K562 (cell line): ENCODE data around the gene GALNT18. TPM values are rescaled to one million over a fixed set of nuclear protein-coding genes. Genes with fewer than 3 reads are reported as not detected.

Experiments
- ATAC-seq: fragments of 200-7000 bp; cut with Tn5 transposase; 3 replicates; pipeline ENCODE4 v1.9.1; 2020; ENCODE audit warnings: moderate library complexity
- BruUV-seq: library from RNA; stranded (reverse); fragments of 400-500 nt; replicated peaks from 2 replicates; lab custom pipeline; 2021; lab: Mats Ljungman, UMichigan
- CTCF ChIA-PET: fragments of 300-600 bp; formaldehyde crosslinking; extraction: SDS; loops from one replicate; lab custom pipeline; 2021; ENCODE audit warnings: low intra/inter-chr PET ratio; lab: Yijun Ruan, JAX
- POLR2A ChIA-PET: fragments of 300-600, 350-650 bp; sonication (Branson Sonifier 250); formaldehyde crosslinking; extraction: SDS; loops from one replicate; lab custom pipeline; 2021; ENCODE audit warnings: antibody characterized with exemption, inconsistent platforms; lab: Yijun Ruan, JAX
- DNase-seq, 4 experiments: peaks; one replicate each; pipeline versions ENCODE4 v3.0.0 to v3.0.0-alpha.2; 2011 to 2018; ENCODE audit warnings: low spot score in 3 of 4, mixed read lengths in 3 of 4; ENCODE audit errors: extremely low read depth in 1 of 4
- FAIRE-seq: peaks from 2 replicates; lab custom pipeline; 2011; peaks lifted over from hg19 to GRCh38; lab: Jason Lieb, UNC
- H2AFZ ChIP-seq: 2 replicates; pipeline ENCODE4 v1.6.0; 2011; ENCODE audit warnings: low read depth, low read length, control low read depth, inconsistent platforms
- H3K27ac ChIP-seq: fragments of 200-600 bp; 3 replicates; pipeline ENCODE4 v1.8.0; 2011; ENCODE audit warnings: low read depth, mild to moderate bottlenecking, control low read depth, inconsistent platforms, low read length, moderate library complexity, mixed read lengths; ENCODE audit errors: extremely low read depth
- H3K27me3 ChIP-seq, 2 experiments: fragments of 300-600 bp in 1 of 2; 2 replicates in 1 of 2; 3 replicates in 1 of 2; pipeline versions ENCODE4 v1.6.0 to v1.8.0; 2011; ENCODE audit warnings: inconsistent platforms in 2 of 2, low read length in 2 of 2, mild to moderate bottlenecking in 1 of 2, mixed read lengths in 1 of 2, moderate library complexity in 1 of 2; ENCODE audit not compliant: control insufficient read depth in 2 of 2, insufficient read depth in 2 of 2
- H3K36me3 ChIP-seq: fragments of 300-600 bp; 3 replicates; pipeline ENCODE4 v1.8.0; 2011; ENCODE audit warnings: mild to moderate bottlenecking, low read length, inconsistent platforms; ENCODE audit not compliant: control insufficient read depth, insufficient read depth
- H3K4me1 ChIP-seq, 2 experiments: fragments of 200-600 bp in 1 of 2; replicated peaks in 1 of 2; 2 replicates in 1 of 2; 3 replicates in 1 of 2; pipeline versions ENCODE4 v1.5.1 to v1.8.0; 2011; ENCODE audit warnings: inconsistent platforms in 2 of 2, low read length in 2 of 2, mild to moderate bottlenecking in 1 of 2, mixed read lengths in 1 of 2, moderate library complexity in 1 of 2; ENCODE audit not compliant: control insufficient read depth in 2 of 2, insufficient read depth in 2 of 2
- H3K4me2 ChIP-seq: 2 replicates; pipeline ENCODE4 v1.6.1; 2011; ENCODE audit warnings: low read length, control low read depth, inconsistent platforms, mixed read lengths; ENCODE audit not compliant: insufficient read depth
- H3K4me3 ChIP-seq: fragments of 200-600 bp; sonication (generic), shearing (Covaris generic); 2 replicates; pipeline ENCODE4 v1.5.1; 2016; ENCODE audit warnings: control low read depth, inconsistent platforms
- H3K79me2 ChIP-seq: fragments of 200-600 bp; 3 replicates; pipeline ENCODE4 v1.8.0; 2011; ENCODE audit warnings: low read length, inconsistent platforms; ENCODE audit not compliant: control insufficient read depth, insufficient read depth
- H3K9ac ChIP-seq, 2 experiments: 2 replicates each; pipeline versions ENCODE4 v1.6.0 to v1.6.1; 2011; ENCODE audit warnings: low read depth in 2 of 2, low read length in 2 of 2, control low read depth in 1 of 2, inconsistent platforms in 1 of 2, mild to moderate bottlenecking in 1 of 2, mixed read lengths in 1 of 2; ENCODE audit not compliant: insufficient read depth in 1 of 2
- H3K9me1 ChIP-seq: one replicate; pipeline ENCODE4 v1.6.0; 2011; ENCODE audit warnings: inconsistent platforms, mild to moderate bottlenecking, low read length, moderate library complexity; ENCODE audit not compliant: control insufficient read depth, insufficient read depth
- H3K9me3 ChIP-seq: replicated peaks from 2 replicates; pipeline ENCODE4 v1.5.1; 2011; ENCODE audit warnings: low read depth, low read length, inconsistent platforms; ENCODE audit not compliant: control insufficient read depth, insufficient read depth
- H4K20me1 ChIP-seq: replicated peaks from 2 replicates; pipeline ENCODE4 v1.6.1; 2011; ENCODE audit warnings: low read length, inconsistent platforms, mixed read lengths; ENCODE audit not compliant: control insufficient read depth, insufficient read depth
- CHAMP1 ChIP-seq: fragments of 450-650 bp; IDR thresholded peaks from 2 replicates; pipeline ENCODE4 v1.6.1; 2016; ENCODE audit warnings: mild to moderate bottlenecking
- FOSL1 ChIP-seq: fragments of 200-800 bp; sonication (Bioruptor generic); conservative IDR thresholded peaks from 2 replicates; pipeline ENCODE4 v1.6.1; 2016; ENCODE audit warnings: missing genetic modification characterization, missing compliant biosample characterization
- HMG20B ChIP-seq: fragments of 250-450 bp; sonication (Bioruptor Pico); IDR thresholded peaks from 2 replicates; pipeline ENCODE4 v1.5.0; 2021; ENCODE audit warnings: mild to moderate bottlenecking
- IRF2 ChIP-seq: sonication (generic); formaldehyde crosslinking; IDR thresholded peaks from 2 replicates; pipeline ENCODE4 v1.8.1; 2022; ENCODE audit warnings: mild to moderate bottlenecking, missing genetic modification reagents
- MCM5 ChIP-seq: fragments of 450-650 bp; IDR thresholded peaks from 2 replicates; pipeline ENCODE4 v1.6.1; 2016; ENCODE audit warnings: low read depth
- NCOA1 ChIP-seq: fragments of 450-650 bp; IDR thresholded peaks from 2 replicates; pipeline ENCODE4 v1.6.1; 2016; ENCODE audit warnings: low read depth
- PCBP1 ChIP-seq: fragments of 200-400 bp; formaldehyde crosslinking; IDR thresholded peaks from 2 replicates; pipeline ENCODE4 v1.6.1; 2018; ENCODE audit warnings: mild to moderate bottlenecking, low read depth, low read length; ENCODE audit not compliant: poor library complexity, severe bottlenecking
- RNF2 ChIP-seq: sonication (generic); IDR thresholded peaks from 2 replicates; pipeline ENCODE4 v1.6.1; 2016
- SMARCB1 ChIP-seq: IDR thresholded peaks from 2 replicates; pipeline ENCODE4 v1.6.1; 2011; ENCODE audit warnings: improper control_type of control experiment, low read depth; ENCODE audit not compliant: insufficient read length
- SREBF1 ChIP-seq: fragments of 150-350 bp; IDR thresholded peaks from 2 replicates; pipeline ENCODE4 v1.6.1; 2014; ENCODE audit warnings: antibody characterized with exemption, low read depth, low read length, borderline replicate concordance
- STAG1 ChIP-seq: sonication (generic); formaldehyde crosslinking; IDR thresholded peaks from 2 replicates; pipeline ENCODE4 v1.5.0; 2020; ENCODE audit warnings: missing genetic modification reagents, borderline replicate concordance
- TCF7 ChIP-seq: sonication (generic); IDR thresholded peaks from 2 replicates; pipeline ENCODE4 v1.6.1; 2016; ENCODE audit warnings: antibody characterized with exemption, borderline replicate concordance
- ZC3H8 ChIP-seq: fragments of 450-650 bp; IDR thresholded peaks from 2 replicates; pipeline ENCODE4 v1.6.1; 2017
- ZNF445 ChIP-seq: fragments of 250-450 bp; sonication (Bioruptor Pico); IDR thresholded peaks from 2 replicates; pipeline ENCODE4 v1.4.0; 2020; ENCODE audit warnings: low read depth, mild to moderate bottlenecking, moderate library complexity
- ZNF785 ChIP-seq: fragments of 250-450 bp; sonication (Bioruptor Pico); IDR thresholded peaks from 2 replicates; pipeline ENCODE4 v1.4.0; 2020; ENCODE audit warnings: mild to moderate bottlenecking
- WGBS: fragments of 100-300 bp; shearing (Covaris generic); methylation state at CpG from one replicate; pipeline ENCODE4 v1.1.6; 2016; ENCODE audit warnings: low coverage, mixed read lengths; ENCODE audit not compliant: insufficient coverage; ENCODE audit errors: missing lambda C conversion rate; 5-methylcytosine and 5-hydroxymethylcytosine counted together
- in situ Hi-C: fragments of 300-500 bp; cut with MboI; formaldehyde crosslinking; loops from 4 replicates; pipeline ENCODE4 v1.15.0; 2018; ENCODE audit warnings: inconsistent platforms, mixed read lengths
- intact Hi-C: fragments of 100-400 bp; cut with micrococcal nuclease; formaldehyde crosslinking; loops from 2 replicates; pipeline ENCODE4 v1.14.2; 2022
- polyA plus RNA-seq, 8 experiments: library from polyadenylated mRNA; depleted of rRNA in 4 of 8; stranded (reverse) in 5 of 8; unstranded in 3 of 8; fragments of >200 nt; fragmentation: Nextera tagmentation in 2 of 8; fragmentation: Illumina TruSeq in 1 of 8; extraction: Ambion mirVana in 2 of 8; extraction: Trizol in 1 of 8; gene quantifications; 2 replicates each; pipeline versions ENCODE4 v1.2.1 to v1.2.3, GENCODE V29; 2011 to 2014; ENCODE audit warnings: inconsistent platforms in 1 of 8, missing spikeins in 1 of 8
- total RNA-seq, 7 experiments: library from RNA; depleted of rRNA in 6 of 7; stranded (reverse); fragments of >200 nt in 6 of 7; fragmentation: Illumina TruSeq in 2 of 7; extraction: Trizol in 2 of 7; gene quantifications; 2 replicates each; pipeline versions ENCODE4 v1.2.1 to v1.2.3, GENCODE V29; 2011 to 2021; ENCODE audit warnings: low replicate concordance in 1 of 7
- TF ChIP-seq, protein P1 (sequence below): fragments of 450-650 bp; formaldehyde crosslinking; IDR thresholded peaks from 2 replicates; pipeline ENCODE4 v1.4.0; 2022; ENCODE audit warnings: mild to moderate bottlenecking, moderate library complexity
- TF ChIP-seq, protein P2 (sequence below): sonication (generic); formaldehyde crosslinking; IDR thresholded peaks from 2 replicates; pipeline ENCODE4 v1.8.0; 2022; ENCODE audit warnings: mild to moderate bottlenecking, missing genetic modification reagents

The GALNT18 gene
- total and polyA plus RNA-seq, 9 of the 15 experiments (the other 6 are each of a cell fraction or from before 2014, with no cell fraction given): not detected

GRCh38 chr11:11669233-11669846, 47.5 kb upstream of the GALNT18 start:
- Histone ChIP-seq H3K4me2 (no peak overlapping the region), H3K27ac (no peak overlapping the region), H3K9me1 (no peaks in the 10 kb centered on the region), H3K79me2 (no peaks in the 10 kb centered on the region), H3K4me3 (no peak overlapping the region), H2AFZ (no peak overlapping the region)
- WGBS: 2% methylated on average over 4 of the region's 5 CpGs
- FAIRE-seq (no peak), DNase-seq (no peak), ATAC-seq (no peak)
- ChIA-PET POLR2A (no interaction called here), CTCF (no interaction called here)
- TF ChIP-seq IRF2 (CRISPR knock-in tag) (no peak), SMARCB1 (no peak), CHAMP1 (no peak), RNF2 (no peak), STAG1 (CRISPR knock-in tag) (no peak), ZC3H8 (no peak), MCM5 (no peak), NCOA1 (no peak), FOSL1 (tag) (no peak), TCF7 (no peak), HMG20B (CRISPR knock-in tag) (no peak), ZNF445 (CRISPR knock-in tag) (no peak), PCBP1 (no peak), ZNF785 (CRISPR knock-in tag) (no peak), SREBF1 (no peak)
- TF ChIP-seq, protein P1, sequence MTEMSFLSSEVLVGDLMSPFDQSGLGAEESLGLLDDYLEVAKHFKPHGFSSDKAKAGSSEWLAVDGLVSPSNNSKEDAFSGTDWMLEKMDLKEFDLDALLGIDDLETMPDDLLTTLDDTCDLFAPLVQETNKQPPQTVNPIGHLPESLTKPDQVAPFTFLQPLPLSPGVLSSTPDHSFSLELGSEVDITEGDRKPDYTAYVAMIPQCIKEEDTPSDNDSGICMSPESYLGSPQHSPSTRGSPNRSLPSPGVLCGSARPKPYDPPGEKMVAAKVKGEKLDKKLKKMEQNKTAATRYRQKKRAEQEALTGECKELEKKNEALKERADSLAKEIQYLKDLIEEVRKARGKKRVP: no peak
- TF ChIP-seq, protein P2, sequence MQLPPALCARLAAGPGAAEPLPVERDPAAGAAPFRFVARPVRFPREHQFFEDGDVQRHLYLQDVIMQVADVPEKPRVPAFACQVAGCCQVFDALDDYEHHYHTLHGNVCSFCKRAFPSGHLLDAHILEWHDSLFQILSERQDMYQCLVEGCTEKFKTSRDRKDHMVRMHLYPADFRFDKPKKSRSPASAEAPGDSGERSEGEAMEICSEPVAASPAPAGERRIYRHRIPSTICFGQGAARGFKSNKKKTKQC (CRISPR knock-in tag): no peak
- TF ChIP-seq, all 486 proteins: peak for 0
- no TSS peak for BruUV-seq
- H3K9me3 ChIP-seq: no peaks in the 10 kb centered on the region
- peaks cover 16% of the 10 kb centered on the region for H4K20me1 ChIP-seq
- H3K9ac ChIP-seq: no peak overlapping the region
- in situ Hi-C loops (no loop called here), intact Hi-C loops (no loop called here)
- H3K27me3 ChIP-seq: peaks cover 0 to 19% of the 10 kb centered on the region in 2 experiments; a peak in 3 of 5 replicates
- H3K4me1 ChIP-seq: no peaks in the 10 kb centered on the region
- H3K36me3 ChIP-seq: no peaks in the 10 kb centered on the region
